Measurements from ENCODE around the gene TRPC5OS.

Gene TRPC5OS

DNA sequence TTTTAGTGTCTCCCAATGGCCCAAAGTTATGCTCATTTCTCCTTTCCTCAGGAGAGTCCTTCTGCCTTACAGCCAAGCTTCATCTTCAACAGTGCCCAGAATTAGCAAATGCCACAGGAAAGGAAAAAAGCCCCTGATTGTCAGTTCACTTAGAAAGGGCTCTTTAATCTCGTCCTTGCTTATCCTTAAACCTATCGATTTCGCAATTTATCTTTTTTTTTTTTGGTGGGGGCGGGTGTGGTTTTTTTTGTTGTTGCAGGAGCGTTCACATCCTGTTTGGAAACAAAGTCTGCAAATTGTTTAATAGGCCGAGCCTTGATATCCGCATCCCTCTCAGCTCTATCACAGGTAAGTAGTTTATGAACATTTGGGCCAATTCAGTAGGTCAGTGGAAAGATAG is 20.2 kb downstream of the TRPC5OS start:
- DNase-seq (ENCODE audit: low spot score) = no peak

DNA sequence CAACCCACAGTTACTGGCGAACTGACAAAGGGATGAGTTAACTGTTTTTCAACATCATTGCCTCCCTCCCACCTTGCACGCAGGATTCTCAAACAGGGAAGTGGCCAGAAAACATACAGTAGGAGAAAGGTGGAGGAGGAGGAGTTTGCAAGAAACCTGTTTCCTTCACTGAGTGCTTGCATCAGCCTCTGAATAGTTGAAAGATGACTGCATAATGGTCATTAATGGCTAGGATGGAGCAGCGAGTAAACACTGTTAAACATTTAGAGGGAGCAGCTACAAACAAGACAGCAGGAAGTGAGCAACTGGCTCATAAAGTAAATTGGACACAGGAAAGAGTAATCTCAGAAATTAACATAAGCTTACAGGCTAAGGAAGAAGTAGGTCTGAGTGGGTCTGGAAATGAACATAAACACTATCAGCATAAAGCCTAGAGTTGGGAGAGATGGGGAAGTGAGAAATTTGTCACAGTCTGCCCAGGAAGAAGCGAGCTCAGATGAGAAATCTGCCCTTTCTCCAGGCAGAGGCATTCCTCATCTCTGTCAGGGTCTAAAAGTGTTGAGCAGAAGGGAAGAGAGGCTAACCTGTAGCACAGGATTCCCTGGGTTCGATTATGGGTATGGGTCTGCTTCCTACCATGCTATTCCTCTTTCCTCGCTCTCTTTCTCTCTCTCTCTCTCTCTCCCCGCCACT is 38.6 kb downstream of the TRPC5OS start:
- DNase-seq (ENCODE audit: low spot score) = no peak

DNA sequence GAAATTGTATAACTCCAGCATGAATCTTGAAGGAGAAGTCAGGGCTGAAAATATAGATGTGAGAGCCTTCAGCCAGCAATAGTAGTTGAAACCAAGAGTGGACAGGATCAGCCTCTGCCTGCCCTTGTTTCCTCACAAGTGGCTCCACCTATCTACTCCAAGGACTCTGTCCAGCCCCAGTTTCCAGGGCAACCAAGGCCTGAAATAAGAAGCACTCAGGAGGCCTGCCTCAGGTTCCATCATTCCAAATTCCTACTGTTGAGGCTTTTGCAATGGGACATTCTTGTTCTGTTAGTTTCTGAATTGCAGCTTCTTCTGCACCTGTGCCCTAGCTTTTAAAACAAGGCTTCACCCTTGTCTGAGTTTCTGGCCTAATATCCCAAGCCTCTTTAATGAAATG is 41.6 kb downstream of the TRPC5OS start:
- no peak for DNase-seq (ENCODE audit: low spot score)

DNA sequence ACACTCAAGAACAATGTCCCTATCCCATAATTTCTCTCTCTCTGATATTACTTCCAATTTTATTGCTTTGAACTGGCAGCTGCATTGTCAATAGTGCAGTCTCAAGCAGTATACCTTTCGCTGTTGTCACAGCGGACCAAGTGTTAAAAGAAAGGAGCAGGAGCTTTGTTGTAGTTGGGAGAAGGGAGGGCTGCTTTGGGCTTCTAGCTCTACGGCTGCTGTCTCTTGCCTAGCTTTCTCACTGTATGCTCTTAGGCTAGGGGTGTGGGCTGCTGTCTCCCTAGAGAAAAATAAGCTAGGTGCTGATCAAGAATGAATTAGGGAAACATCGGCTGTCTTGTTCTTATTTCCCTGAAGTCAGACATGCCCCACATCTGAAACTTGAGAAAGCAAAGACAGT is 52.5 kb downstream of the TRPC5OS start:
- DNase-seq (ENCODE audit: low spot score) = no peak
